Ishikawa (cell line): ENCODE results near the gene DMD.

Source experiments
- CEBPB ChIP-seq: IDR thresholded peaks from 2 replicates; pipeline ENCODE4 v1.6.1; 2012
- EP300 ChIP-seq: IDR thresholded peaks from 2 replicates; pipeline ENCODE4 v1.6.1; 2012; ENCODE audit warnings: borderline replicate concordance
- FOXM1 ChIP-seq: IDR thresholded peaks from 2 replicates; pipeline ENCODE4 v1.6.1; 2012; ENCODE audit warnings: low read depth, borderline replicate concordance
- RAD21 ChIP-seq: IDR thresholded peaks from 2 replicates; pipeline ENCODE4 v1.6.1; 2012; ENCODE audit warnings: low read depth
- YY1 ChIP-seq: IDR thresholded peaks from 2 replicates; pipeline ENCODE4 v1.6.1; 2012; ENCODE audit warnings: low read depth
- ZBTB7A ChIP-seq: IDR thresholded peaks from 2 replicates; pipeline ENCODE4 v1.6.1; 2012; ENCODE audit warnings: low read depth
- TF ChIP-seq, protein P1 (sequence below): IDR thresholded peaks from 2 replicates; pipeline ENCODE4 v1.6.1; 2012

DNA sequence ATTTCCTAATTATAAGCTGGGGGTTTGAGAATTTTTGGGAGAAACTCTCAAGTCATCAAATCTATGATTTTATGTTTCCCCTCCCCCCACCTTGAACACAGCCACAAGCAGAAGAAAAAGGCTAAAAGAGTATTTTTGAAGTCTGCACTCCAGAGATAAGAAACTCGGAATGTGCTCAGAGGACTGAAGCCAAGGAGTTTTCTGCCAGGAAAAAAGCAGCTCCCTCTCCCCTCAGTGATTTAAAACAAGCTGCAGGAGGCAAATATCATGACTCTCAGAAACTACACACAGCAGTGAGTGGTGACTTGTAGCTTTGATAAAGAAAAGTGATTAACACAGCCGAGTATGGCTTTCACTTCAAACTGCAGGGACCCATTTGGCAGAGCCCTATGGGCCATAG, 1339.3 kb downstream of the DMD start:
- TF ChIP-seq, protein P1, sequence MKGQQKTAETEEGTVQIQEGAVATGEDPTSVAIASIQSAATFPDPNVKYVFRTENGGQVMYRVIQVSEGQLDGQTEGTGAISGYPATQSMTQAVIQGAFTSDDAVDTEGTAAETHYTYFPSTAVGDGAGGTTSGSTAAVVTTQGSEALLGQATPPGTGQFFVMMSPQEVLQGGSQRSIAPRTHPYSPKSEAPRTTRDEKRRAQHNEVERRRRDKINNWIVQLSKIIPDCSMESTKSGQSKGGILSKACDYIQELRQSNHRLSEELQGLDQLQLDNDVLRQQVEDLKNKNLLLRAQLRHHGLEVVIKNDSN, result no peak
- TF ChIP-seq RAD21, result no peak
- TF ChIP-seq EP300, result no peak
- TF ChIP-seq YY1, result no peak
- no peak for TF ChIP-seq FOXM1
- no peak for TF ChIP-seq CEBPB
- TF ChIP-seq ZBTB7A, result no peak
